Fibroblast of mammary gland (primary cell): ENCODE data around the gene TGFBRAP1.

Experiments
- DNase-seq: peaks from one replicate; pipeline ENCODE4 v3.0.0-alpha.2; 2010; ENCODE audit warnings: low read depth
- H3K4me3 ChIP-seq: 2 replicates; pipeline ENCODE4 v1.5.1; 2011; ENCODE audit warnings: low read depth, mild to moderate bottlenecking, low read length, moderate library complexity; ENCODE audit not compliant: control insufficient read depth
- CTCF ChIP-seq: conservative IDR thresholded peaks from 2 replicates; pipeline ENCODE4 v1.5.1; 2011; ENCODE audit warnings: low read depth, low read length, inconsistent platforms; ENCODE audit not compliant: control insufficient read depth, insufficient read depth

The TGFBRAP1 gene

GRCh38 chr2:105368759-105369408 is 39.3 kb upstream of the TGFBRAP1 start:
- TF ChIP-seq CTCF: no peak
- DNase-seq: no peak

GRCh38 chr2:105365206-105365605 is 35.7 kb upstream of the TGFBRAP1 start:
- TF ChIP-seq CTCF: no peak
- no peak for DNase-seq
- no peak overlapping the region for H3K4me3 ChIP-seq

More at GRCh38 chr2:105368759-105369408, 39.3 kb upstream of the TGFBRAP1 start:
- no peak overlapping the region for H3K4me3 ChIP-seq

GRCh38 chr2:105364436-105365139 is 35.1 kb upstream of the TGFBRAP1 start:
- no peak for DNase-seq
- TF ChIP-seq CTCF: no peak
- no peak overlapping the region for H3K4me3 ChIP-seq

GRCh38 chr2:105362862-105363591 is 33.5 kb upstream of the TGFBRAP1 start:
- no peak for DNase-seq
- no peak for TF ChIP-seq CTCF
- no peak overlapping the region for H3K4me3 ChIP-seq

GRCh38 chr2:105361102-105361889 is 31.8 kb upstream of the TGFBRAP1 start:
- H3K4me3 ChIP-seq: no peak overlapping the region
- TF ChIP-seq CTCF: no peak
- no peak for DNase-seq

GRCh38 chr2:105358593-105358992 is 29.1 kb upstream of the TGFBRAP1 start:
- DNase-seq: no peak
- no peak overlapping the region for H3K4me3 ChIP-seq
- no peak for TF ChIP-seq CTCF
